DND-41 (cell line): Measurements from ENCODE around the gene SEL1L2.
A peak's percentile ranks its signal among the peaks of the same experiment; 100 is the strongest.

Experiments used
- ATAC-seq: fragments of 200-7000 bp; cut with Tn5 transposase; 3 replicates; pipeline ENCODE4 v1.9.1; 2021; ENCODE audit warnings: low read depth; ENCODE audit not compliant: insufficient read depth
- DNase-seq: peaks from one replicate; pipeline ENCODE4 v3.0.0-alpha.2; 2020
- H2AFZ ChIP-seq: 2 replicates; pipeline ENCODE4 v1.6.0; 2012; ENCODE audit warnings: low read depth, low read length
- H3K27ac ChIP-seq: 2 replicates; pipeline ENCODE4 v1.5.1; 2012; ENCODE audit warnings: low read length, inconsistent platforms
- H3K27me3 ChIP-seq: fragments of 200-600 bp; sonication (generic); 2 replicates; pipeline ENCODE4 v1.6.0; 2012; ENCODE audit warnings: low read length, mild to moderate bottlenecking, inconsistent platforms; ENCODE audit not compliant: insufficient read depth, poor library complexity
- H3K36me3 ChIP-seq: 2 replicates; pipeline ENCODE4 v1.5.1; 2012; ENCODE audit warnings: low read length, inconsistent platforms; ENCODE audit not compliant: insufficient read depth
- H3K4me1 ChIP-seq: 2 replicates; pipeline ENCODE4 v1.5.1; 2012; ENCODE audit warnings: mild to moderate bottlenecking, low read length; ENCODE audit not compliant: insufficient read depth
- H3K4me2 ChIP-seq: 2 replicates; pipeline ENCODE4 v1.6.0; 2012; ENCODE audit warnings: mild to moderate bottlenecking, moderate library complexity, low read length, inconsistent platforms; ENCODE audit not compliant: insufficient read depth
- H3K4me3 ChIP-seq, 2 experiments: fragments of 200-600 bp in 1 of 2; shearing (Covaris generic) in 1 of 2; 2 replicates each; pipeline ENCODE4 v1.5.1; 2012 to 2016; ENCODE audit warnings: inconsistent platforms in 2 of 2, low read length in 2 of 2, mild to moderate bottlenecking in 2 of 2, low read depth in 1 of 2, moderate library complexity in 1 of 2
- H3K79me2 ChIP-seq: 2 replicates; pipeline ENCODE4 v1.6.0; 2012; ENCODE audit warnings: low read length, inconsistent platforms; ENCODE audit not compliant: insufficient read depth
- H3K9ac ChIP-seq: 2 replicates; pipeline ENCODE4 v1.6.0; 2012; ENCODE audit warnings: low read depth, mild to moderate bottlenecking, inconsistent platforms, low read length, moderate library complexity
- H3K9me3 ChIP-seq: 2 replicates; pipeline ENCODE4 v1.5.1; 2012; ENCODE audit warnings: low read length, moderate library complexity, mild to moderate bottlenecking, inconsistent platforms; ENCODE audit not compliant: insufficient read depth, severe bottlenecking
- H4K20me1 ChIP-seq: 2 replicates; pipeline ENCODE4 v1.6.0; 2012; ENCODE audit warnings: low read length; ENCODE audit not compliant: insufficient read depth
- CTCF ChIP-seq: IDR thresholded peaks from 2 replicates; pipeline ENCODE4 v1.5.1; 2012; ENCODE audit warnings: borderline replicate concordance, low read length, moderate library complexity, mild to moderate bottlenecking; ENCODE audit not compliant: poor library complexity, severe bottlenecking; ENCODE audit errors: extremely low read depth
- EZH2 ChIP-seq: IDR thresholded peaks from 3 replicates; pipeline ENCODE4 v1.6.1; 2012; ENCODE audit warnings: borderline replicate concordance, low read depth, mild to moderate bottlenecking, moderate library complexity, low read length, inconsistent platforms; ENCODE audit not compliant: severe bottlenecking

The SEL1L2 gene

GRCh38 chr20:13953227-13953626, 37.2 kb downstream of the SEL1L2 start:
- H3K27ac ChIP-seq: no peak overlapping the region
- H4K20me1 ChIP-seq: no peaks in the 10 kb centered on the region
- no peaks in the 10 kb centered on the region for H3K79me2 ChIP-seq
- H3K4me1 ChIP-seq: no peaks in the 10 kb centered on the region
- no peak overlapping the region for H3K4me2 ChIP-seq
- peak; percentile 48 for TF ChIP-seq CTCF
- no peak for TF ChIP-seq EZH2
- no peaks in the 10 kb centered on the region for H3K36me3 ChIP-seq
- no peak overlapping the region for H3K4me3 ChIP-seq
- peaks cover 7% of the 10 kb centered on the region for H3K27me3 ChIP-seq
- DNase-seq: no peak
- H2AFZ ChIP-seq: no peak overlapping the region
- ATAC-seq: no peak
- no peak overlapping the region for H3K9ac ChIP-seq
- no peaks in the 10 kb centered on the region for H3K9me3 ChIP-seq

DNA sequence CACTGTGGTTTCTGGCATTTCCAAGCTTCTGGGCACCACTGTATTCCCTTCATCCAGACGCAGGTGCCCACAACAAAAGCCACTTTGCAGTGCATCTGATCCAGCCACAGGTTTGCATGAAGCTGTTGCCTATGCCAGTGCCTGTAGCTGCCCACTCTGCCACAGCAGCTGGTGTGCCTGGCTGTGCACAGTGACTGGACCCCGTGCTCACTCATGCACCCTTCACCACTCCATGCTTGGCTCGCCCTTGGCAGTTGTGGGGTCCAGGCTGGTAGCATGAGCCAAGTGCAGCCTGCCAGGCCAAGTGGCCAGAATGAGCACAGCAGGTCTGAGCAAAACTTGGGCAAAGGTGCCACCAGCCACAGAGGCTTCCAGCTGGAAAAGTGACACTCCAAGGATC, 42.7 kb downstream of the SEL1L2 start:
- TF ChIP-seq EZH2 (no peak), CTCF (no peak)
- peaks cover 12% of the 10 kb centered on the region for H3K27me3 ChIP-seq
- no peaks in the 10 kb centered on the region for H3K79me2 ChIP-seq
- H2AFZ ChIP-seq: no peak overlapping the region
- H3K9ac ChIP-seq: no peak overlapping the region
- H3K4me2 ChIP-seq: no peak overlapping the region
- H3K27ac ChIP-seq: no peak overlapping the region
- no peak overlapping the region for H3K4me3 ChIP-seq
- H3K36me3 ChIP-seq: no peaks in the 10 kb centered on the region
- H4K20me1 ChIP-seq: no peaks in the 10 kb centered on the region
- DNase-seq (no peak), ATAC-seq (no peak)
- H3K4me1 ChIP-seq: no peaks in the 10 kb centered on the region
- H3K9me3 ChIP-seq: no peaks in the 10 kb centered on the region

DNA sequence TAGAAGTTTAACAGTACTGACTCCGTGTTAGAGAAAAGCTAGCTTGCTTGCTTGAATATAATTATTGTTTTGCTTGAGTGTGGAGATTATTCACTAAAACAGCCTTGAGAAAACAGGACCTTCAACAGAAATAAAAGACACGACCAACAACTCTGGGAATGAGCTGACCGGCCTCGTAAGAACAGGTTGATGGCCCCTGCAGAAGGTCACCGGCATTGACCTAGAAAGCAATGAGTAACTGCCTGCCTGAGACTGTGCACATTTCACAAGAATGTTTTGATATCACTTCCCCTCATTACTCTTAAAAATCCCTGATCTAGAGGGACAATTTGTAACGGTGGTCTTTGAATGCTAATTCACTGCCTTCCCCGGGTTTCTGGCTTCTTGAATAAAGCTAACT, 49.4 kb downstream of the SEL1L2 start:
- no peaks in the 10 kb centered on the region for H3K9me3 ChIP-seq
- DNase-seq: no peak
- no peak overlapping the region for H3K9ac ChIP-seq
- no peaks in the 10 kb centered on the region for H3K36me3 ChIP-seq
- no peaks in the 10 kb centered on the region for H3K4me1 ChIP-seq
- no peaks in the 10 kb centered on the region for H3K79me2 ChIP-seq
- H3K27ac ChIP-seq: no peak overlapping the region
- H3K27me3 ChIP-seq: peaks cover 27% of the 10 kb centered on the region
- H3K4me2 ChIP-seq: no peak overlapping the region
- ATAC-seq: no peak
- H4K20me1 ChIP-seq: no peaks in the 10 kb centered on the region
- H2AFZ ChIP-seq: no peak overlapping the region
- no peak overlapping the region for H3K4me3 ChIP-seq
- TF ChIP-seq EZH2 (no peak), CTCF (no peak)
